Motor neuron (in vitro differentiated cells): Measurements from ENCODE around the gene TAS2R7. TPM values are rescaled to one million over a fixed set of nuclear protein-coding genes. Genes with fewer than 3 reads are reported as not detected.

ENCODE experiments used
- ATAC-seq, 8 experiments: fragments of 200-7000 bp; cut with Tn5 transposase; replicated peaks in 6 of 8; 2 replicates each; pipeline ENCODE4 v1.8.0; 2021; ENCODE audit warnings: mild to moderate bottlenecking in 8 of 8, moderate library complexity in 8 of 8
- H3K27ac ChIP-seq, 2 donors: fragments of 250-450 bp; sonication (Bioruptor Pico); 2 replicates each; pipeline ENCODE4 v1.9.0; 2021; ENCODE audit warnings: antibody characterized with exemption in 2 of 2, mild to moderate bottlenecking in 2 of 2, moderate library complexity in 1 of 2
- H3K4me1 ChIP-seq, 2 donors: fragments of 250-450 bp; sonication (Bioruptor Pico); replicated peaks in 1 of 2; 2 replicates each; pipeline ENCODE4 v1.6.1; 2021; ENCODE audit warnings: antibody characterized with exemption in 2 of 2, mild to moderate bottlenecking in 2 of 2, moderate library complexity in 1 of 2
- H3K4me3 ChIP-seq, 5 donors: fragments of 250-450 bp; sonication (Bioruptor Pico); 2 replicates each; pipeline ENCODE4 v1.9.0; 2021; ENCODE audit warnings: antibody characterized with exemption in 5 of 5, mild to moderate bottlenecking in 5 of 5, moderate library complexity in 4 of 5
- WGBS, 10 experiments: fragments of 450-650 bp; shearing (Covaris generic); methylation state at CpG; one replicate each; pipeline ENCODE4 v1.0.0; 2022; 5-methylcytosine and 5-hydroxymethylcytosine counted together
- in situ Hi-C, 9 experiments: fragments of 400-800 bp; cut with MboI; loops; one replicate each; pipeline ENCODE4 v1.15.0; 2021; ENCODE audit warnings: low sequenced_read_pairs in 9 of 9, low pct_unique_long_range_greater_than_20kb in 2 of 9; ENCODE audit not compliant: unreplicated experiment in 9 of 9
- total RNA-seq, 8 experiments: library from RNA; unstranded; fragments of 300-600 nt; gene quantifications; 2 replicates each; pipeline versions ENCODE4 v1.2.3 to v1.2.4, GENCODE V29; 2022

TAS2R7 gene
- under 1 TPM in 1 of 8 experiments, not detected in 7; 0.41 TPM for total RNA-seq

GRCh38 chr12:10802587-10802986 is at the start of gene TAS2R7:
TAS2R7 (minus strand) TSS chr12:10802627; CDS start chr12:10802570, 57 bp downstream.
- in situ Hi-C loops = no loop called here
- no peak for ATAC-seq
- 0 to 75% (median 34%) methylated on average over 1 to 4 of the region's 4 CpGs for WGBS, 10 experiments
- Histone ChIP-seq H3K27ac (no peak within 1 kb of the TSS), H3K4me1 (peaks cover 0 to 9% of the 10 kb centered on the region in 2 donors), H3K4me3 (no peak within 1 kb of the TSS)

GRCh38 chr12:10851243-10851858 is 48.9 kb upstream of the TAS2R7 start:
- Histone ChIP-seq H3K4me1 (peaks cover 0 to 7% of the 10 kb centered on the region in 2 donors), H3K27ac (no peak overlapping the region), H3K4me3 (no peak overlapping the region)
- no peak for ATAC-seq
- 71 to 100% (median 100%) methylated on average over 1 to 3 of the region's 4 CpGs; no CpG with 5 or more reads in 2 of the 10 experiments for WGBS, 10 experiments
- in situ Hi-C loops = no loop called here

GRCh38 chr12:10849425-10849878 is 47.0 kb upstream of the TAS2R7 start, which contains the start of gene PRR4:
PRR4 (minus strand) TSS chr12:10849475; CDS start chr12:10849437, 38 bp downstream.
- in situ Hi-C loops = no loop called here
- 82 to 100% (median 96%) methylated on average over 2 to 4 of the region's 4 CpGs; no CpG with 5 or more reads in 1 of the 10 experiments for WGBS, 10 experiments
- Histone ChIP-seq H3K4me1 (peaks cover 0 to 7% of the 10 kb centered on the region in 2 donors), H3K4me3 (no peak within 1 kb of the TSS), H3K27ac (no peak within 1 kb of the TSS)
- ATAC-seq = no peak

- no peak overlapping the region for H3K4me3 ChIP-seq
- no peak overlapping the region for H3K27ac ChIP-seq
- H3K4me1 ChIP-seq = peaks cover 0 to 7% of the 10 kb centered on the region in 2 donors
- peak in 5 of 8 experiments; percentile 54 to 93 (median 82) for ATAC-seq
- in situ Hi-C loops = no loop called here
- WGBS, 10 experiments = 0 to 11% (median 5%) methylated on average over 1 to 2 of the region's 2 CpGs; no CpG with 5 or more reads in 6 of the 10 experiments
Measured at GRCh38 chr12:10847744-10848143, 45.3 kb upstream of the TAS2R7 start.

- H3K4me3 ChIP-seq = no peak overlapping the region
- peaks cover 0 to 4% of the 10 kb centered on the region in 2 donors for H3K4me1 ChIP-seq
- 75 to 100% (median 91%) methylated on average over 1 to 2 of the region's 2 CpGs; no CpG with 5 or more reads in 4 of the 10 experiments for WGBS, 10 experiments
- in situ Hi-C loops = no loop called here
- no peak overlapping the region for H3K27ac ChIP-seq
- no peak for ATAC-seq
Measured at GRCh38 chr12:10842862-10843261, 40.4 kb upstream of the TAS2R7 start.

GRCh38 chr12:10838461-10838860 is 36.0 kb upstream of the TAS2R7 start:
- H3K27ac ChIP-seq = no peak overlapping the region
- WGBS, 10 experiments = 36 to 100% (median 78%) methylated on average over 1 to 3 of the region's 3 CpGs; no CpG with 5 or more reads in 1 of the 10 experiments
- H3K4me3 ChIP-seq = no peak overlapping the region
- ATAC-seq = no peak
- no peaks in the 10 kb centered on the region for H3K4me1 ChIP-seq
- in situ Hi-C loops = no loop called here

GRCh38 chr12:10829994-10830393 is 27.6 kb upstream of the TAS2R7 start:
- 29 to 100% (median 89%) methylated on average over 1 of the region's 1 CpG; no CpG with 5 or more reads in 2 of the 10 experiments for WGBS, 10 experiments

GRCh38 chr12:10826258-10826657 is 23.8 kb upstream of the TAS2R7 start, which contains the start of gene TAS2R10:
TAS2R10 (minus strand) TSS chr12:10826358; CDS start chr12:10826269, 89 bp downstream.
- no peak for ATAC-seq
- H3K27ac ChIP-seq = no peak within 1 kb of the TSS
- WGBS, 10 experiments = 20 to 97% (median 85%) methylated on average over 1 to 3 of the region's 3 CpGs; no CpG with 5 or more reads in 2 of the 10 experiments
- H3K4me3 ChIP-seq = no peak within 1 kb of the TSS
- in situ Hi-C loops = no loop called here
- no peaks in the 10 kb centered on the region for H3K4me1 ChIP-seq

More at GRCh38 chr12:10829994-10830393, 27.6 kb upstream of the TAS2R7 start:
- Histone ChIP-seq H3K4me3 (no peak overlapping the region), H3K4me1 (no peaks in the 10 kb centered on the region), H3K27ac (no peak overlapping the region)
- in situ Hi-C loops = no loop called here
- ATAC-seq = no peak

- no peak overlapping the region for H3K27ac ChIP-seq
- no peak overlapping the region for H3K4me3 ChIP-seq
- H3K4me1 ChIP-seq = no peaks in the 10 kb centered on the region
- ATAC-seq = peak in 3 of 8 experiments; percentile 25 to 68 (median 51)
- in situ Hi-C loops = no loop called here
- WGBS, 10 experiments = 61 to 100% (median 86%) methylated on average over 1 to 3 of the region's 3 CpGs; no CpG with 5 or more reads in 2 of the 10 experiments
Measured at GRCh38 chr12:10824957-10825356, 22.5 kb upstream of the TAS2R7 start.

- ATAC-seq = no peak
- no peak overlapping the region for H3K27ac ChIP-seq
- no peak overlapping the region for H3K4me3 ChIP-seq
- WGBS, 10 experiments = 0 to 100% (median 60%) methylated on average over 1 to 3 of the region's 3 CpGs; no CpG with 5 or more reads in 1 of the 10 experiments
- in situ Hi-C loops = no loop called here
- peaks cover 0 to 6% of the 10 kb centered on the region in 2 donors for H3K4me1 ChIP-seq
Measured at GRCh38 chr12:10811883-10812536, 9.6 kb upstream of the TAS2R7 start.

- H3K4me1 ChIP-seq = peaks cover 0 to 12% of the 10 kb centered on the region in 2 donors
- in situ Hi-C loops = no loop called here
- H3K4me3 ChIP-seq = no peak within 1 kb of the TSS
- no peak within 1 kb of the TSS for H3K27ac ChIP-seq
- no peak for ATAC-seq
Measured at GRCh38 chr12:10810068-10810467, 7.6 kb upstream of the TAS2R7 start, which contains the start of gene TAS2R9. TAS2R9 (minus strand) TSS chr12:10810168; CDS start chr12:10810075, 93 bp downstream.

- Histone ChIP-seq H3K27ac (no peak within 1 kb of the TSS), H3K4me3 (no peak within 1 kb of the TSS), H3K4me1 (peaks cover 0 to 15% of the 10 kb centered on the region in 2 donors)
- in situ Hi-C loops = no loop called here
- WGBS, 10 experiments = 0 to 100% (median 89%) methylated on average over 1 of the region's 1 CpG
- no peak for ATAC-seq
Measured at GRCh38 chr12:10807186-10807585, 4.8 kb upstream of the TAS2R7 start, which contains the start of gene TAS2R8. TAS2R8 (minus strand) TSS chr12:10807286; CDS start chr12:10806980, 306 bp downstream.

- WGBS, 10 experiments = 7 to 86% (median 54%) methylated on average over 2 to 5 of the region's 5 CpGs; no CpG with 5 or more reads in 1 of the 10 experiments
- peak in 1 of 8 experiments; percentile 91 for ATAC-seq
- no peak overlapping the region for H3K27ac ChIP-seq
- in situ Hi-C loops = no loop called here
- H3K4me3 ChIP-seq = no peak overlapping the region
- peaks cover 0 to 9% of the 10 kb centered on the region in 2 donors for H3K4me1 ChIP-seq
Measured at GRCh38 chr12:10801741-10802140, 686 bp downstream of the TAS2R7 start.
